ENCODE results near the gene EFCAB8.
A peak's percentile ranks its signal among the peaks of the same experiment; 100 is the strongest.
"Not testable (repeated sequence)": the region's sequence is repeated elsewhere in the genome, so short reads cannot be mapped to it uniquely, and the experiment has no call there.

The EFCAB8 gene

GRCh38 chr20:32975121-32975520 is 116.4 kb downstream of the EFCAB8 start:
- not testable (repeated sequence) for H3K27ac ChIP-seq (replicated peaks; ENCODE audit: low read length); H3K36me3 ChIP-seq (replicated peaks in 1 of 2; ENCODE audit: control insufficient read depth in 2 of 2, insufficient read depth in 2 of 2, low read length in 2 of 2); H3K4ac ChIP-seq (ENCODE audit: low read length); H2BK5ac ChIP-seq (ENCODE audit: low read length); H3K23ac ChIP-seq (ENCODE audit: low read depth, low read length, poor library complexity); H3K79me1 ChIP-seq (ENCODE audit: low read depth, low read length); H3K18ac ChIP-seq (ENCODE audit: low read length); H2BK15ac ChIP-seq (ENCODE audit: low read length); H4K8ac ChIP-seq (ENCODE audit: low read depth, low read length); H2BK12ac ChIP-seq (ENCODE audit: low read length); H3K4me3 ChIP-seq (ENCODE audit: low read length in 2 of 2); H3K27me3 ChIP-seq (ENCODE audit: control insufficient read depth in 3 of 3, insufficient read depth in 3 of 3, low read depth in 1 of 3, low read length in 3 of 3); H3K4me2 ChIP-seq (ENCODE audit: insufficient read depth, low read length, poor library complexity, severe bottlenecking); H3K14ac ChIP-seq (ENCODE audit: low read length); H2BK120ac ChIP-seq (ENCODE audit: low read depth, low read length); H3K9me3 ChIP-seq (replicated peaks in 1 of 2; ENCODE audit: control insufficient read depth in 2 of 2, insufficient read depth in 1 of 2, low read depth in 1 of 2, low read length in 2 of 2); H2AFZ ChIP-seq (ENCODE audit: low read length); H3K9ac ChIP-seq (ENCODE audit: low read depth, low read length, poor library complexity); H2AK5ac ChIP-seq (ENCODE audit: low read depth, low read length); DNase-seq (ENCODE audit: low spot score); H4K91ac ChIP-seq (ENCODE audit: low read depth, low read length, poor library complexity)
- no CpG with 5 or more reads among the region's 4 CpGs for WGBS, 2 donors (ENCODE audit: extremely low coverage in 2 of 2, insufficient read length in 2 of 2, insufficient replicate concordance in 1 of 2)
- H3K4me1 ChIP-seq (ENCODE audit: control insufficient read depth in 2 of 2, insufficient read depth in 1 of 2, low read depth in 1 of 2, low read length in 2 of 2), result peaks cover 20 to 22% of the 10 kb centered on the region in 2 donors

GRCh38 chr20:32975698-32976674 is 117.3 kb downstream of the EFCAB8 start:
- Histone ChIP-seq H3K27ac (replicated peaks; ENCODE audit: low read length) (no peak overlapping the region), H4K91ac (ENCODE audit: low read depth, low read length, poor library complexity) (no peak overlapping the region)
- no peak for DNase-seq (ENCODE audit: low spot score)

GRCh38 chr20:32976746-32977145 is 118.0 kb downstream of the EFCAB8 start:
- Histone ChIP-seq H3K9me3 (replicated peaks in 1 of 2; ENCODE audit: control insufficient read depth in 2 of 2, insufficient read depth in 1 of 2, low read depth in 1 of 2, low read length in 2 of 2) (peaks cover 0 to 7% of the 10 kb centered on the region in 2 donors), H3K27ac (replicated peaks; ENCODE audit: low read length) (no peak overlapping the region), H2BK12ac (ENCODE audit: low read length) (no peak overlapping the region), H3K23ac (ENCODE audit: low read depth, low read length, poor library complexity) (no peak overlapping the region), H3K27me3 (ENCODE audit: control insufficient read depth in 3 of 3, insufficient read depth in 3 of 3, low read depth in 1 of 3, low read length in 3 of 3) (no peaks in the 10 kb centered on the region), H3K4ac (ENCODE audit: low read length) (no peak overlapping the region), H4K91ac (ENCODE audit: low read depth, low read length, poor library complexity) (no peak overlapping the region), H2BK120ac (ENCODE audit: low read depth, low read length) (no peak overlapping the region), H4K8ac (ENCODE audit: low read depth, low read length) (no peak overlapping the region), H2BK15ac (ENCODE audit: low read length) (peak overlapping the region; percentile 98), H3K36me3 (replicated peaks in 1 of 2; ENCODE audit: control insufficient read depth in 2 of 2, insufficient read depth in 2 of 2, low read length in 2 of 2) (no peaks in the 10 kb centered on the region), H2BK5ac (ENCODE audit: low read length) (peak overlapping the region; percentile 33), H3K4me3 (ENCODE audit: low read length in 2 of 2) (no peak overlapping the region), H3K4me2 (ENCODE audit: insufficient read depth, low read length, poor library complexity, severe bottlenecking) (no peak overlapping the region), H2AFZ (ENCODE audit: low read length) (peak overlapping the region; percentile 8), H3K79me1 (ENCODE audit: low read depth, low read length) (no peaks in the 10 kb centered on the region), H3K18ac (ENCODE audit: low read length) (no peak overlapping the region), H3K4me1 (ENCODE audit: control insufficient read depth in 2 of 2, insufficient read depth in 1 of 2, low read depth in 1 of 2, low read length in 2 of 2) (peaks cover 19 to 25% of the 10 kb centered on the region in 2 donors), H3K9ac (ENCODE audit: low read depth, low read length, poor library complexity) (no peak overlapping the region), H3K14ac (ENCODE audit: low read length) (no peak overlapping the region), H2AK5ac (ENCODE audit: low read depth, low read length) (peak overlapping the region; percentile 88)
- no CpG with 5 or more reads among the region's 6 CpGs for WGBS, 2 donors (ENCODE audit: extremely low coverage in 2 of 2, insufficient read length in 2 of 2, insufficient replicate concordance in 1 of 2)
- no peak for DNase-seq (ENCODE audit: low spot score)

More at GRCh38 chr20:32975698-32976674, 117.3 kb downstream of the EFCAB8 start:
- H3K4me1 ChIP-seq (ENCODE audit: control insufficient read depth in 2 of 2, insufficient read depth in 1 of 2, low read depth in 1 of 2, low read length in 2 of 2), result peaks cover 23 to 29% of the 10 kb centered on the region in 2 donors
- H2BK120ac ChIP-seq (ENCODE audit: low read depth, low read length), result no peak overlapping the region
- H3K4me3 ChIP-seq (ENCODE audit: low read length in 2 of 2), result no peak overlapping the region
- no peak overlapping the region for H4K8ac ChIP-seq (ENCODE audit: low read depth, low read length)
- no peak overlapping the region for H3K14ac ChIP-seq (ENCODE audit: low read length)
- no peaks in the 10 kb centered on the region for H3K36me3 ChIP-seq (replicated peaks in 1 of 2; ENCODE audit: control insufficient read depth in 2 of 2, insufficient read depth in 2 of 2, low read length in 2 of 2)
- no peak overlapping the region for H3K4ac ChIP-seq (ENCODE audit: low read length)
- no peaks in the 10 kb centered on the region for H3K27me3 ChIP-seq (ENCODE audit: control insufficient read depth in 3 of 3, insufficient read depth in 3 of 3, low read depth in 1 of 3, low read length in 3 of 3)
- H2BK15ac ChIP-seq (ENCODE audit: low read length), result no peak overlapping the region
- H3K4me2 ChIP-seq (ENCODE audit: insufficient read depth, low read length, poor library complexity, severe bottlenecking), result no peak overlapping the region
- no CpG with 5 or more reads among the region's 15 CpGs for WGBS, 2 donors (ENCODE audit: extremely low coverage in 2 of 2, insufficient read length in 2 of 2, insufficient replicate concordance in 1 of 2)
- H2BK12ac ChIP-seq (ENCODE audit: low read length), result no peak overlapping the region
- H3K9me3 ChIP-seq (replicated peaks in 1 of 2; ENCODE audit: control insufficient read depth in 2 of 2, insufficient read depth in 1 of 2, low read depth in 1 of 2, low read length in 2 of 2), result peaks cover 0 to 5% of the 10 kb centered on the region in 2 donors
- H2AFZ ChIP-seq (ENCODE audit: low read length), result peak overlapping the region; percentile 8
- no peak overlapping the region for H2BK5ac ChIP-seq (ENCODE audit: low read length)
- peak overlapping the region; percentile 88 for H2AK5ac ChIP-seq (ENCODE audit: low read depth, low read length)
- H3K18ac ChIP-seq (ENCODE audit: low read length), result peak overlapping the region; percentile 24
- no peaks in the 10 kb centered on the region for H3K79me1 ChIP-seq (ENCODE audit: low read depth, low read length)
- H3K9ac ChIP-seq (ENCODE audit: low read depth, low read length, poor library complexity), result peak overlapping the region; percentile 54
- peak overlapping the region; percentile 78 for H3K23ac ChIP-seq (ENCODE audit: low read depth, low read length, poor library complexity)

GRCh38 chr20:32977281-32978008 is 118.7 kb downstream of the EFCAB8 start:
- Histone ChIP-seq H4K91ac (ENCODE audit: low read depth, low read length, poor library complexity) (no peak overlapping the region), H2BK12ac (ENCODE audit: low read length) (peak overlapping the region; percentile 67), H2AFZ (ENCODE audit: low read length) (no peak overlapping the region), H3K4ac (ENCODE audit: low read length) (no peak overlapping the region), H3K27me3 (ENCODE audit: control insufficient read depth in 3 of 3, insufficient read depth in 3 of 3, low read depth in 1 of 3, low read length in 3 of 3) (no peaks in the 10 kb centered on the region), H2BK120ac (ENCODE audit: low read depth, low read length) (peak overlapping the region; percentile 78), H3K4me1 (ENCODE audit: control insufficient read depth in 2 of 2, insufficient read depth in 1 of 2, low read depth in 1 of 2, low read length in 2 of 2) (peaks cover 12 to 20% of the 10 kb centered on the region in 2 donors), H3K14ac (ENCODE audit: low read length) (peak overlapping the region; percentile 51), H3K23ac (ENCODE audit: low read depth, low read length, poor library complexity) (peak overlapping the region; percentile 56), H3K4me3 (ENCODE audit: low read length in 2 of 2) (no peak overlapping the region), H4K8ac (ENCODE audit: low read depth, low read length) (no peak overlapping the region), H2BK15ac (ENCODE audit: low read length) (peak overlapping the region; percentile 98), H3K79me1 (ENCODE audit: low read depth, low read length) (no peaks in the 10 kb centered on the region), H2BK5ac (ENCODE audit: low read length) (peak overlapping the region; percentile 33), H2AK5ac (ENCODE audit: low read depth, low read length) (peak overlapping the region; percentile 86), H3K27ac (replicated peaks; ENCODE audit: low read length) (no peak overlapping the region), H3K9ac (ENCODE audit: low read depth, low read length, poor library complexity) (no peak overlapping the region), H3K18ac (ENCODE audit: low read length) (peak overlapping the region; percentile 77), H3K36me3 (replicated peaks in 1 of 2; ENCODE audit: control insufficient read depth in 2 of 2, insufficient read depth in 2 of 2, low read length in 2 of 2) (no peaks in the 10 kb centered on the region), H3K4me2 (ENCODE audit: insufficient read depth, low read length, poor library complexity, severe bottlenecking) (no peak overlapping the region), H3K9me3 (replicated peaks in 1 of 2; ENCODE audit: control insufficient read depth in 2 of 2, insufficient read depth in 1 of 2, low read depth in 1 of 2, low read length in 2 of 2) (peaks cover 0 to 7% of the 10 kb centered on the region in 2 donors)
- no peak for DNase-seq (ENCODE audit: low spot score)
- WGBS, 2 donors (ENCODE audit: extremely low coverage in 2 of 2, insufficient read length in 2 of 2, insufficient replicate concordance in 1 of 2), result no CpG with 5 or more reads among the region's 13 CpGs

Data from neuronal stem cell (in vitro differentiated cells).